Tongue (tissue), 2 donors: ENCODE data around the gene EFCAB11. TPM values are rescaled to one million over a fixed set of nuclear protein-coding genes. Genes with fewer than 3 reads are reported as not detected.
"Not testable (repeated sequence)": the region's sequence is repeated elsewhere in the genome, so short reads cannot be mapped to it uniquely, and the experiment has no call there.

Experiments used
- DNase-seq: peaks from one replicate; pipeline ENCODE4 v3.0.0-alpha.2; 2015
- total RNA-seq: library from RNA; depleted of rRNA; stranded (reverse); fragments of >200 nt; gene quantifications from one replicate; pipeline ENCODE4 v1.2.3, GENCODE V29; 2014

EFCAB11 gene
- total RNA-seq, 1 donor from 2014 or later: 13.2 TPM

DNA sequence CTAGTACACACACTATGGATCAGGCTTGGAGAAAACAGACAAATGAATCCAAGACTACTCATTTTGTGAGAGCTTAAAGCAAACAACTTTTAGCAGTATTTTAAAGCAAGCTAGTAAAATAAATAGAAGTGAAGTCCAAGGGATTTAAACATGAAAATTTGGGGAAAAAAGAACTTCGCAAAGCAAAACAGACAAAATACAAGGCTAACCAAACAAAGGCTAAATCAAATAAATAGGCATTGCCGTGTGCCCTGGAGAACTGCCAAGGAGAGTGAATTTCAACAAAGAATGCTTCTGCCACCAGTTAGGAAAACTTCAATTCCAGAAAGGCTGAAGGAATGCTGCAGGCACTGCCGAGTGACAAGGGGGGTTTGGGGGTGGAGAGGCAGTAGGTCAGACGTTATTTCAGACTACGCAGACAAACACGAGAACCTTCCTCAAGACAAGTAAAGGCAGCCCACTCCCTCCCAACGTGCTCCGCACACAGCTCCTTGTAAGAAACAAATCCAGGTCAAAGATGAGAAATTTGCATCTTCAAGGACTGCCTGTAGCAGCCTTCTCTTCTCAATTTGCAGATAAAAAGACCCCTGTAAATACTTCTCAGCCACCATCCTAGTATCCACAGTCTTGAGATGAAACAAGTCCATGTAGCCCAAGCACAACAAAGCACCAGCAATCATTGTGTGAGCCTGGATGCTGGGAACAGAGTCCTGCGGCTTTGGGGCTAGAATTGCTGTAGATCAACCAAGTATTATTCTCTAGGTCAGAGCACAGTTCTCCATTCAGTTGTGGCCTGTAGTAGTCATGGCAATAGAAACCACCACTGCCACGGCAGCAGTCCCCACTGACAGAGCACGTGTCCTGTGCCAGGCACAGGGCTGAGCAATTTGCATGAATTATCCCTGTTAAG lies 43.3 kb downstream of the EFCAB11 start:
- DNase-seq: peak; percentile 83

- DNase-seq: peak; percentile 52
Measured at GRCh38 chr14:89910691-89911009, 43.9 kb downstream of the EFCAB11 start.

DNA sequence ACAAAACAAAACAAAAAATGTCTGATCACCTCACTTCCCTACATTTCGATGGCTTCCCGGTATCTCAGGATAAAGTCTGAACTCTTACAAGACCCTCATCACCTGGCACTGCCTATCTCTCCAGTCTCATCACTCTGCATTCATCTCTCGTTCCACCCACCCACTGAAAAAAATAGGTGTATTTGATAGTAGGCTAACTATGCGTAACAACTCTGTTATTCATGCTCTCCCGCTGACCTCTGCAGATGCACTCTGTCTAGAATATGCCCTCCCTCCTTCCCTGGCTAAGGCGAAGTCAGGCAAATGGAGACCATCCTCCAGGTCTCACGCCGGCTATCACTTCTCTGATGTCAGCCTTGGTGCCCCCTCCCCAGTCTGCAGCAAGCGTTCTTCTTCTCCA lies 44.9 kb downstream of the EFCAB11 start:
- DNase-seq: no peak

- no peak for DNase-seq
Measured at GRCh38 chr14:89908712-89909450, 45.6 kb downstream of the EFCAB11 start.

- DNase-seq: no peak
Measured at GRCh38 chr14:89907655-89908054, 46.9 kb downstream of the EFCAB11 start.

- DNase-seq: no peak
Measured at GRCh38 chr14:89906000-89906399, 48.5 kb downstream of the EFCAB11 start.

GRCh38 chr14:89903340-89903952 lies 51.1 kb downstream of the EFCAB11 start:
- DNase-seq: no peak

GRCh38 chr14:89902881-89903280 lies 51.6 kb downstream of the EFCAB11 start:
- DNase-seq: no peak

GRCh38 chr14:89900802-89901201 lies 53.7 kb downstream of the EFCAB11 start:
- no peak for DNase-seq

- DNase-seq: peak; percentile 40
Measured at GRCh38 chr14:89899917-89900663, 54.4 kb downstream of the EFCAB11 start.

DNA sequence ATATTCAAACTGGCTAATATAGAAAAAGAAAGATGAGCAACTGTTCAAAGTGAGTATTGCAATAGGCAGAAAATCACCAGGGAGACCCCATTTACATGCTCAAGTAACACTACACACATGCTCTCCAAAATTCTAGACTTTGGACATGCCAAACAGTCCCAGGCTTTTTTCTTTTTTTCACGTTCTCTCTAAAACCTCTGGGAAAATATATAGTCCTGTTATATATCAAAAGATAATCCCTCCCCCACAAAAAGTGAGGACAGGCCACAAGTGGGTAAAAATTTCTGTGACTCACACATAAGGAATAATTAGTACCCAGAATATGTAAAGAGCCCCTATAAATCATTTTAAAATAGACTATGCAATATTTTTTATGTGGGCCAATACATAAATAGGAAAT lies 55.2 kb downstream of the EFCAB11 start:
- DNase-seq: peak; percentile 45

GRCh38 chr14:89893388-89893787 lies 61.1 kb downstream of the EFCAB11 start:
- not testable (repeated sequence) for DNase-seq

GRCh38 chr14:89892953-89893352 lies 61.6 kb downstream of the EFCAB11 start:
- peak; percentile 46 for DNase-seq

GRCh38 chr14:89891721-89892120 lies 62.8 kb downstream of the EFCAB11 start:
- DNase-seq: not testable (repeated sequence)

GRCh38 chr14:89891055-89891454 lies 63.5 kb downstream of the EFCAB11 start:
- DNase-seq: no peak

DNA sequence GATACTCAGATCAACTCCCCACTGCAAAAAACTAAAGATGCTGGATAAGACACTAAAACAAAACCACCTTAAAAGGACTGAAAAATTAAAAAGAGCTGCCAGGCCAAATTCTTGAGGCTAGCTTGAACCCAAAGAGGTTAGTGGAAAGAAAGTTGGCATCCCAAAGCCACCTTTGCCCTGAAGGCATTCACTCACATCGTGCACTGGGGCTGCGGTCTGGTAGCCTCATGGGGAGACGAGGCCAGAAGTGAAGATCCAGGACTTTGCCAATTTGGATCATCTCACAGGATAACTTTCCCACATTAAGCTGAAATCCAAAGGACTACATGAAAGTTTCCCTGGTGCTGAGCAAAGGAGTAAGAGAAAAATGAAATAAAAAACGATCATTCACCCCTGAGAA lies 63.9 kb downstream of the EFCAB11 start:
- no peak for DNase-seq

GRCh38 chr14:89889626-89890025 lies 64.9 kb downstream of the EFCAB11 start:
- DNase-seq: no peak

GRCh38 chr14:89884761-89885160 lies 69.8 kb downstream of the EFCAB11 start:
- DNase-seq: peak; percentile 52

- DNase-seq: no peak
Measured at GRCh38 chr14:89881839-89882238, 72.7 kb downstream of the EFCAB11 start.

GRCh38 chr14:89874091-89874490 lies 80.4 kb downstream of the EFCAB11 start:
- DNase-seq: not testable (repeated sequence)

DNA sequence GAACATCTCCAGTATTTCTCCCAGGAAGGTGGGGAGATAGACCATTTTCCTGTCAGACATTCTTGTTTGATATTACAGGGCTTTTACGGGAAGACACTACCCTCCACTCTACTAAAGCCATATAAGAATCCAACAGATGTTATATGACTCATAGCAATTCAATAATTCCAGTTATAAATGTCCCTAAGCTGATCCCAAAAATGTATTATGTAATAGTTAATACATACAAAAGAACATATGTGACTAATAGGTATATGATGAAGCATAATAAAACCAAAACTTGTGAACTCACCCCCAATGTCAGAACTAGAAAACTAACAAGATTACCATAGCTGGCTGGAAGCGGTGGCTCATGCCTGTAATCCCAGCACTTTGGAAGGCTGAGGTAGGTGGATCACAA lies 84.2 kb downstream of the EFCAB11 start:
- DNase-seq: no peak

DNA sequence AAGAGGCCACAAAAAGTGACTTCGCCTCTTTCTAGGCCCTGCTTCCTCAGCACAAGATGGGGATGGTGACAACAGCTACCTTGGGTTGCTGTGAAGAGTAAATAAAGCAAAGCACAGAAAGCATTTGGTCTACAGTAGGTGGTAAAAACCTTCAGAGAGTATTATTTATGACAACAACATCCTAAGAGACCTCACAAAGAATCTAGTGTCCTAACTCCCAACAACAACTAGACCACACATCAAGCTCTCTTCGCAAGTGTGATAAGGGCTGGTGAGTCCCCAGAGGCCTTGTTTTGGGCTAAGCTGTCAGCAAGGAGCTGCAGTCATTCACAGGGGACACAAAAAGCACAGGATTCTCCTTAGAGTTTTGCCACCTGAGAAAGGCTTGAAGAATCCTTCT lies 84.9 kb downstream of the EFCAB11 start:
- no peak for DNase-seq
